ENCODE results near the gene SPINDOC. TPM values are rescaled to one million over a fixed set of nuclear protein-coding genes. Genes with fewer than 3 reads are reported as not detected.
"Not testable (repeated sequence)": the region's sequence is repeated elsewhere in the genome, so short reads cannot be mapped to it uniquely, and the experiment has no call there.

SPINDOC gene
- total RNA-seq, 1 experiment from 2014 or later: 106 TPM

- DNase-seq: no peak
- Histone ChIP-seq H3K36me3 (replicated peaks; ENCODE audit: control insufficient read depth, insufficient read depth, low read length) (no peaks in the 10 kb centered on the region; the same call in 1 of the 2 replicates), H3K4me3 (ENCODE audit: insufficient read depth, low read depth, low read length) (no peak overlapping the region), H3K27me3 (ENCODE audit: control insufficient read depth, insufficient read depth, low read length) (peaks cover 7% of the 10 kb centered on the region)
These were observed 42.5 kb upstream of the SPINDOC start for GRCh38 chr11:63770763-63771162.

GRCh38 chr11:63771741-63772318 lies 41.4 kb upstream of the SPINDOC start:
- not testable (repeated sequence) for H3K4me3 ChIP-seq (ENCODE audit: insufficient read depth, low read depth, low read length); H3K27me3 ChIP-seq (ENCODE audit: control insufficient read depth, insufficient read depth, low read length); DNase-seq; H3K36me3 ChIP-seq (replicated peaks; ENCODE audit: control insufficient read depth, insufficient read depth, low read length)

- DNase-seq: no peak
- H3K4me3 ChIP-seq (ENCODE audit: insufficient read depth, low read depth, low read length): no peak overlapping the region
- no peaks in the 10 kb centered on the region for H3K36me3 ChIP-seq (replicated peaks; ENCODE audit: control insufficient read depth, insufficient read depth, low read length)
- peaks cover 7% of the 10 kb centered on the region for H3K27me3 ChIP-seq (ENCODE audit: control insufficient read depth, insufficient read depth, low read length)
These were observed 38.1 kb upstream of the SPINDOC start for GRCh38 chr11:63775191-63775590.

- Histone ChIP-seq H3K27me3 (ENCODE audit: control insufficient read depth, insufficient read depth, low read length) (no peaks in the 10 kb centered on the region), H3K4me3 (ENCODE audit: insufficient read depth, low read depth, low read length) (no peak overlapping the region), H3K36me3 (replicated peaks; ENCODE audit: control insufficient read depth, insufficient read depth, low read length) (no peaks in the 10 kb centered on the region)
- DNase-seq: no peak
These were observed 34.2 kb upstream of the SPINDOC start for GRCh38 chr11:63779039-63779438.

- H3K27me3 ChIP-seq (ENCODE audit: control insufficient read depth, insufficient read depth, low read length): no peaks in the 10 kb centered on the region
- DNase-seq: no peak
- no peaks in the 10 kb centered on the region for H3K36me3 ChIP-seq (replicated peaks; ENCODE audit: control insufficient read depth, insufficient read depth, low read length)
- no peak overlapping the region for H3K4me3 ChIP-seq (ENCODE audit: insufficient read depth, low read depth, low read length)
These were observed 30.5 kb upstream of the SPINDOC start for GRCh38 chr11:63782749-63783148.

- DNase-seq: peak; percentile 63
These were observed 29.2 kb upstream of the SPINDOC start for GRCh38 chr11:63783925-63784592.

GRCh38 chr11:63785823-63786222 lies 27.4 kb upstream of the SPINDOC start:
- DNase-seq: no peak
- Histone ChIP-seq H3K27me3 (ENCODE audit: control insufficient read depth, insufficient read depth, low read length) (no peaks in the 10 kb centered on the region), H3K4me3 (ENCODE audit: insufficient read depth, low read depth, low read length) (no peak overlapping the region), H3K36me3 (replicated peaks; ENCODE audit: control insufficient read depth, insufficient read depth, low read length) (no peaks in the 10 kb centered on the region)

More at GRCh38 chr11:63783925-63784592, 29.2 kb upstream of the SPINDOC start:
- no peaks in the 10 kb centered on the region for H3K36me3 ChIP-seq (replicated peaks; ENCODE audit: control insufficient read depth, insufficient read depth, low read length)
- H3K27me3 ChIP-seq (ENCODE audit: control insufficient read depth, insufficient read depth, low read length): no peaks in the 10 kb centered on the region
- H3K4me3 ChIP-seq (ENCODE audit: insufficient read depth, low read depth, low read length): no peak overlapping the region

GRCh38 chr11:63791495-63792167 lies 21.6 kb upstream of the SPINDOC start:
- Histone ChIP-seq H3K4me3 (ENCODE audit: insufficient read depth, low read depth, low read length) (no peak overlapping the region), H3K27me3 (ENCODE audit: control insufficient read depth, insufficient read depth, low read length) (no peaks in the 10 kb centered on the region), H3K36me3 (replicated peaks; ENCODE audit: control insufficient read depth, insufficient read depth, low read length) (no peaks in the 10 kb centered on the region)
- DNase-seq: no peak

- DNase-seq: no peak
These were observed 20.1 kb upstream of the SPINDOC start for GRCh38 chr11:63793161-63793560.

GRCh38 chr11:63795066-63795465 lies 18.2 kb upstream of the SPINDOC start:
- H3K36me3 ChIP-seq (replicated peaks; ENCODE audit: control insufficient read depth, insufficient read depth, low read length): no peaks in the 10 kb centered on the region
- H3K27me3 ChIP-seq (ENCODE audit: control insufficient read depth, insufficient read depth, low read length): no peaks in the 10 kb centered on the region
- H3K4me3 ChIP-seq (ENCODE audit: insufficient read depth, low read depth, low read length): no peak overlapping the region
- no peak for DNase-seq

More at GRCh38 chr11:63793161-63793560, 20.1 kb upstream of the SPINDOC start:
- Histone ChIP-seq H3K36me3 (replicated peaks; ENCODE audit: control insufficient read depth, insufficient read depth, low read length) (no peaks in the 10 kb centered on the region), H3K27me3 (ENCODE audit: control insufficient read depth, insufficient read depth, low read length) (no peaks in the 10 kb centered on the region), H3K4me3 (ENCODE audit: insufficient read depth, low read depth, low read length) (no peak overlapping the region)

GRCh38 chr11:63800921-63801320 lies 12.3 kb upstream of the SPINDOC start:
- Histone ChIP-seq H3K36me3 (replicated peaks; ENCODE audit: control insufficient read depth, insufficient read depth, low read length) (no peaks in the 10 kb centered on the region), H3K27me3 (ENCODE audit: control insufficient read depth, insufficient read depth, low read length) (no peaks in the 10 kb centered on the region), H3K4me3 (ENCODE audit: insufficient read depth, low read depth, low read length) (no peak overlapping the region)
- no peak for DNase-seq

- Histone ChIP-seq H3K4me3 (ENCODE audit: insufficient read depth, low read depth, low read length) (no peak overlapping the region), H3K36me3 (replicated peaks; ENCODE audit: control insufficient read depth, insufficient read depth, low read length) (no peaks in the 10 kb centered on the region), H3K27me3 (ENCODE audit: control insufficient read depth, insufficient read depth, low read length) (no peaks in the 10 kb centered on the region)
- DNase-seq: no peak
These were observed 10.4 kb upstream of the SPINDOC start for GRCh38 chr11:63802637-63803414.

- no peak for DNase-seq
- Histone ChIP-seq H3K36me3 (replicated peaks; ENCODE audit: control insufficient read depth, insufficient read depth, low read length) (no peaks in the 10 kb centered on the region), H3K4me3 (ENCODE audit: insufficient read depth, low read depth, low read length) (no peak overlapping the region)
These were observed 9.0 kb upstream of the SPINDOC start for GRCh38 chr11:63804259-63804658.

GRCh38 chr11:63805844-63806415 lies 7.3 kb upstream of the SPINDOC start:
- no peak overlapping the region for H3K4me3 ChIP-seq (ENCODE audit: insufficient read depth, low read depth, low read length)
- no peaks in the 10 kb centered on the region for H3K27me3 ChIP-seq (ENCODE audit: control insufficient read depth, insufficient read depth, low read length)
- H3K36me3 ChIP-seq (replicated peaks; ENCODE audit: control insufficient read depth, insufficient read depth, low read length): no peaks in the 10 kb centered on the region
- DNase-seq: no peak

More at GRCh38 chr11:63804259-63804658, 9.0 kb upstream of the SPINDOC start:
- no peaks in the 10 kb centered on the region for H3K27me3 ChIP-seq (ENCODE audit: control insufficient read depth, insufficient read depth, low read length)
